Fibroblast of skin of right biceps (primary cell): ENCODE measurements around the gene FOXP2.
"Not testable (repeated sequence)": the region's sequence is repeated elsewhere in the genome, so short reads cannot be mapped to it uniquely, and the experiment has no call there.

Experiments
- DNase-seq: peaks from one replicate; pipeline ENCODE4 v3.0.0-alpha.2; 2013

FOXP2 gene

GRCh38 chr7:114414156-114415063 lies at the start of gene FOXP2:
FOXP2 (plus strand) TSS chr7:114414815; CDS start chr7:114426512, 11,697 bp downstream.
- peak; percentile 33 for DNase-seq

DNA sequence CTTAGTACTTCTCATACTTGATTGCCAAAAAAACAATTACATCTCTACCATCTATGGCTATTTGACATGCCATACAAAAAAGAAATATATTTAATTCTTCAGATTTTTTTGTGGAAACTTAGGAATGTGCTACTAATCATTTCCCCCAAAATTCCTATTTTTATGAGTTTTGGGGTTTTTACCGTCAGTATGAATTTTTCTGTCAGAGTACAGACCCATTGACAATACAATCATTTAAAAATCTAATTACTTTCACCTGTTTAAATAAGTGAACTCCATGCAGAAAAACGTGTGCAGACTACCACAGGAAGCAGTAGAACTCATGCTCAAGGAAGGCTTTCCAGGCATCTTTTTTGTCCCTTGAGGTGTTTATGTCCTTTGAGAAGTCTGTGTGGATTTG lies 48.8 kb upstream of the FOXP2 start:
- peak; percentile 37 for DNase-seq

- DNase-seq = no peak
Observed at GRCh38 chr7:114368492-114368891, 46.1 kb upstream of the FOXP2 start.

- no peak for DNase-seq
Observed at GRCh38 chr7:114369294-114369693, 45.3 kb upstream of the FOXP2 start.

DNA sequence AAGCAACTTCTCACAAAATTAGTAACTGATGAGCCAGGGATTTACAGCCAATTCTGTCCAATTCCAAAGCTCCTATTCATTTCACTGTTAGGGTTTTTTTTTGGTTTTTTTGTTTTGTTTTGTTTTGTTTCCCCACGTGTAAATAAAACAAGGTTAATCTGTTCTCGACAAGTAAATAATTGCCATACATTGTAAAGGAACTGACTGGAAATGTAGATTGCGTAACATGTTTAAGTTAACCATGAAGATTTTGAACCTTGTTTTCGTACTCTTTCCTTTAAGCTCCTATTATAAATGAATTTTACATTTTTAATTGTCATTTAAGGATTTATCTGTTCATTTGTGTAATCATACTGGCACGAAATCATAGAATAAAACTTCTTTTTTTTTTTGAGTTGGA lies 42.0 kb upstream of the FOXP2 start:
- DNase-seq = no peak

GRCh38 chr7:114375907-114376306 lies 38.7 kb upstream of the FOXP2 start:
- DNase-seq = no peak

GRCh38 chr7:114383946-114384345 lies 30.7 kb upstream of the FOXP2 start:
- DNase-seq = not testable (repeated sequence)

- DNase-seq = not testable (repeated sequence)
Observed at GRCh38 chr7:114384346-114384745, 30.3 kb upstream of the FOXP2 start.

- DNase-seq = no peak
Observed at GRCh38 chr7:114388021-114388420, 26.6 kb upstream of the FOXP2 start.

GRCh38 chr7:114392686-114393085 lies 21.9 kb upstream of the FOXP2 start:
- peak; percentile 54 for DNase-seq

GRCh38 chr7:114402876-114403635 lies 11.6 kb upstream of the FOXP2 start:
- no peak for DNase-seq

DNA sequence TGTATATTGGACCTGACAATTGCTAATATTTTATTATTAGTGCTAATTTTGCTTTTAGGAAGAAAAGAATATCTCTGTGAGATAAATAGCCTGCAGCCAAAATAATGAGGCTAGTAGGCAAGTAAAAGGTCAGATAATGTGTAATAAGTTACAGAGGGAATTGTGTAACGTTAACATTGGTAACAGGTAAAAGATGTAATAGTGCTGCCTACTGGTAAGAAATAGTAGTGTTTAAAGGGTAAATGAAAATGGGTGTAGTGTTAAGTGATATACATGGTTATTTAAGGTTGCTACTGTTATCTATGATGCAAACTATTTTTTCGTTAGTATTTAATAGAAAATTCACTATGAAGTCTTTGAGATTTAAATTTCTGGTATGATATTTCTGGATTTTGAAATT lies 9.2 kb upstream of the FOXP2 start:
- DNase-seq = peak; percentile 15

DNA sequence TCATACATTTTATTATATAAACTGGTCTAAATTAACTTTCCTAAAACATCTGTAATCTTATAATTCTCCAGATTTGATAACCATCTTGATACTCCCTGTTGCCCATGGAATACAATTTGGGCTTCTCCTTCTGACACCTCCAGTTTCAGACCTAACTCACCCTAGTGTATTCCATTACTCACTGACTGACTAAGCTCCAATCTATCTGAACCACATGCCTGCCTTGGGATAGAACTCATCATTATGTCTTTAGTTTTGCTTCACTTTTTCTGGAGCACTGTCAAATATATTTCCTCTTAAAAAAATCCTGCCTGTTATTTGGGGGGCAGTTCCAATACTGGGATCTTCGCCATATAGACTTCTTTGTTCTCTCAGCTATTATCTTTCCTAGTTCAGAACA lies 4.9 kb upstream of the FOXP2 start:
- peak; percentile 73 for DNase-seq

GRCh38 chr7:114412548-114412947 lies 2.1 kb upstream of the FOXP2 start:
- no peak for DNase-seq

- DNase-seq = no peak
Observed at GRCh38 chr7:114413761-114414155, 857 bp upstream of the FOXP2 start.

GRCh38 chr7:114415064-114415989 lies 712 bp downstream of the FOXP2 start:
- DNase-seq = no peak

DNA sequence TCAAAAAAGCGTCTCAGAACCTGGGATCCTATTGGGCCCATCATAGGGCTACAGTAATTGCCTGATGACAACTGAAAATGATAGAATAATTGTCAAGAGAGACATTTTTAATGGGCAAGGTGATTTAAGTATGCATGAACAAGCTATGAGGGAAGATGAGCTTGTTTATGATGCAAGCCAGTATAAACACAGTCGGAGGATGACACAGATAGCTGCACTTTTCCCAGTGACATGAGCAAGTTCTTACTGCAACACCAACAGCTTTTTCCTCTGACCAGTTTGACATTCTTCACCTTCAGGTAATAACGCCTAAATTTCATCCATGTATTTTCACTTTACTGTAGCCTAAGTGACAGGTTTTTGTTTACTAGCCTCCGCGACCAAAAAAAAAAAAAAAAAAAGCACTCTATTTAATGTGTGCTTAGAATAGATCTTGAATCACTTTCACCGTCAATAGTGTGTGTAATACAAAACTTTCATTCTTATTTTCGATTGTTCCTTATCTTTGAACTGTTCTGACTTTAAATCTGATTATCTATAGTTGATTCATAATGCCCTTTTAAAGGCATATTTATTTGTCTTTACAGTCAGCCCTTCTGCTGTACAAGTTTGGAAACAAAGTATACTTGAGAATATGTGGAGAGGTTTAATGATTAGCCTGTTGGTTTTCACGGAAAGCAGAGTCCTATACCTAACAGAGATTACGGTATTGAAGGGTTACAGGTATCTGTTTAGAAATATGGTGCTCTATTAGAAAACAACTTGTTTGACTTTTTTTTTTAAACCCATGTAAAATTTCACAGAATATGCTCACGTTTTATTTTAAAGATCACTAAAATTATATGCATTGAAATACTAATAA lies 1.7 kb downstream of the FOXP2 start:
- DNase-seq = no peak

- no peak for DNase-seq
Observed at GRCh38 chr7:114417290-114417689, 2.7 kb downstream of the FOXP2 start.

- no peak for DNase-seq
Observed at GRCh38 chr7:114418117-114418516, 3.5 kb downstream of the FOXP2 start.

- peak; percentile 11 for DNase-seq
Observed at GRCh38 chr7:114419441-114420272, 5.0 kb downstream of the FOXP2 start.
